CD14-positive monocyte (primary cell): ENCODE data around the gene RTL1. TPM values are rescaled to one million over a fixed set of nuclear protein-coding genes. Genes with fewer than 3 reads are reported as not detected.

ENCODE experiments used
- DNase-seq, 3 donors: peaks; one replicate each; pipeline ENCODE4 v3.0.0-alpha.2; 2011 to 2022
- H2AFZ ChIP-seq: 2 replicates; pipeline ENCODE4 v1.6.0; 2012; ENCODE audit warnings: mild to moderate bottlenecking, low read depth, low read length, inconsistent platforms; ENCODE audit not compliant: insufficient read depth, poor library complexity, severe bottlenecking
- H3K27ac ChIP-seq, 2 donors: 1 replicate in 1 of 2; 2 replicates in 1 of 2; pipeline ENCODE4 v1.5.1; 2012 to 2013; ENCODE audit warnings: low read length in 2 of 2, control low read depth in 1 of 2, inconsistent platforms in 1 of 2, low read depth in 1 of 2, mild to moderate bottlenecking in 1 of 2
- H3K27me3 ChIP-seq, 2 donors: one replicate each; pipeline versions ENCODE4 v1.6.0 to v1.6.1; 2011 to 2013; ENCODE audit warnings: low read length in 2 of 2; ENCODE audit not compliant: control insufficient read depth in 2 of 2, insufficient read depth in 2 of 2
- H3K36me3 ChIP-seq, 2 donors: replicated peaks in 1 of 2; 1 replicate in 1 of 2; 2 replicates in 1 of 2; pipeline versions ENCODE4 v1.5.1 to v1.6.1; 2012 to 2013; ENCODE audit warnings: low read length in 2 of 2, control low read depth in 1 of 2, inconsistent platforms in 1 of 2, mild to moderate bottlenecking in 1 of 2; ENCODE audit not compliant: insufficient read depth in 2 of 2, control insufficient read depth in 1 of 2
- H3K4me1 ChIP-seq, 2 donors: 1 replicate in 1 of 2; 2 replicates in 1 of 2; pipeline versions ENCODE4 v1.5.1 to v1.6.1; 2012 to 2013; ENCODE audit warnings: low read length in 2 of 2, control low read depth in 1 of 2, inconsistent platforms in 1 of 2, mild to moderate bottlenecking in 1 of 2, moderate library complexity in 1 of 2; ENCODE audit not compliant: insufficient read depth in 2 of 2, control insufficient read depth in 1 of 2
- H3K4me2 ChIP-seq: replicated peaks from 2 replicates; pipeline ENCODE3; 2012; ENCODE audit warnings: low read length, moderate library complexity, mild to moderate bottlenecking; ENCODE audit not compliant: poor library complexity, severe bottlenecking; ENCODE audit errors: extremely low read depth
- H3K4me3 ChIP-seq, 3 experiments: fragments of 200-600 bp in 1 of 3; sonication (generic) in 1 of 3; replicated peaks in 1 of 3; 1 replicate in 2 of 3; 2 replicates in 1 of 3; pipeline ENCODE4 v1.5.1; 2011 to 2013; ENCODE audit warnings: low read length in 3 of 3, mild to moderate bottlenecking in 3 of 3, control low read depth in 2 of 3, low read depth in 2 of 3, inconsistent platforms in 1 of 3, moderate library complexity in 1 of 3
- H3K79me2 ChIP-seq: 2 replicates; pipeline ENCODE4 v1.6.0; 2012; ENCODE audit warnings: mild to moderate bottlenecking, control low read depth, inconsistent platforms, low read length, moderate library complexity; ENCODE audit not compliant: insufficient read depth
- H3K9ac ChIP-seq: 2 replicates; pipeline ENCODE4 v1.6.0; 2017; ENCODE audit warnings: low read length, mild to moderate bottlenecking; ENCODE audit not compliant: insufficient read depth, poor library complexity, severe bottlenecking
- H3K9me3 ChIP-seq, 2 donors: replicated peaks in 1 of 2; 1 replicate in 1 of 2; 2 replicates in 1 of 2; pipeline versions ENCODE4 v1.5.1 to v1.6.1; 2012 to 2013; ENCODE audit warnings: low read length in 2 of 2, control low read depth in 1 of 2; ENCODE audit not compliant: control insufficient read depth in 1 of 2, insufficient read depth in 1 of 2
- H4K20me1 ChIP-seq: 2 replicates; pipeline ENCODE4 v1.6.0; 2012; ENCODE audit warnings: mild to moderate bottlenecking, low read length, control low read depth, moderate library complexity; ENCODE audit not compliant: insufficient read depth
- H3K27ac Mint-ChIP-seq, 7 donors: one replicate each; pipeline ENCODE4 v1.8.0; 2020; ENCODE audit warnings: mild to moderate bottlenecking in 7 of 7, mixed read lengths in 7 of 7, moderate library complexity in 6 of 7, inconsistent platforms in 2 of 7
- H3K27me3 Mint-ChIP-seq, 3 donors: one replicate each; pipeline ENCODE4 v1.8.0; 2021 to 2022; ENCODE audit warnings: low read depth in 3 of 3, mild to moderate bottlenecking in 3 of 3, mixed read lengths in 3 of 3, moderate library complexity in 3 of 3, inconsistent platforms in 1 of 3
- H3K36me3 Mint-ChIP-seq, 2 donors: one replicate each; pipeline ENCODE4 v1.8.0; 2020; ENCODE audit warnings: mixed read lengths in 2 of 2, inconsistent platforms in 1 of 2, mild to moderate bottlenecking in 1 of 2
- H3K4me1 Mint-ChIP-seq: one replicate; pipeline ENCODE4 v1.8.0; 2020; ENCODE audit warnings: mild to moderate bottlenecking, mixed read lengths
- H3K4me3 Mint-ChIP-seq, 2 donors: one replicate each; pipeline ENCODE4 v1.8.0; 2020; ENCODE audit warnings: mild to moderate bottlenecking in 2 of 2, mixed read lengths in 2 of 2, moderate library complexity in 1 of 2
- H3K9me3 Mint-ChIP-seq, 7 donors: one replicate each; pipeline ENCODE4 v1.8.0; 2020 to 2022; ENCODE audit warnings: mixed read lengths in 7 of 7, mild to moderate bottlenecking in 6 of 7, moderate library complexity in 6 of 7, inconsistent platforms in 2 of 7
- CTCF ChIP-seq: fragments of 200-600 bp; IDR thresholded peaks from one replicate; pipeline ENCODE4 v1.8.0; 2022; ENCODE audit warnings: antibody characterized with exemption, mild to moderate bottlenecking
- WGBS: methylation state at CpG from one replicate; pipeline ENCODE4 v1.1.5; 2013; ENCODE audit warnings: missing lambda C conversion rate; ENCODE audit not compliant: insufficient coverage; 5-methylcytosine and 5-hydroxymethylcytosine counted together
- intact Hi-C, 2 donors: fragments of 100-400 bp; cut with micrococcal nuclease; formaldehyde crosslinking; loops; one replicate each; pipeline versions ENCODE4 v1.15.0 to v1.15.1; 2023
- polyA plus RNA-seq, 3 donors: library from polyadenylated mRNA; depleted of rRNA in 1 of 3; unstranded in 2 of 3; stranded (reverse) in 1 of 3; fragments of 300-500 nt in 2 of 3; fragments of >200 nt in 1 of 3; fragmentation: Illumina TruSeq in 2 of 3; gene quantifications; 1 replicate in 2 of 3; 2 replicates in 1 of 3; pipeline ENCODE4 v1.2.3, GENCODE V29; 2012 to 2021

RTL1 gene
- polyA plus RNA-seq, 3 donors: not detected

- H3K27me3 ChIP-seq: no peaks in the 10 kb centered on the region
- Mint-ChIP-seq H3K9me3 (no peaks in the 10 kb centered on the region), H3K36me3 (no peaks in the 10 kb centered on the region), H3K27ac (peak overlapping the region in 1 of 7 donors; percentile 6), H3K4me3 (no peak overlapping the region), H3K4me1 (no peaks in the 10 kb centered on the region), H3K27me3 (peaks cover 2 to 5% (median 3%) of the 10 kb centered on the region in 3 donors)
- no peaks in the 10 kb centered on the region for H4K20me1 ChIP-seq
- H3K4me2 ChIP-seq: no peak overlapping the region
- no peaks in the 10 kb centered on the region for H3K36me3 ChIP-seq
- no peak overlapping the region for H3K4me3 ChIP-seq
- WGBS: 95% methylated on average over 16 of the region's 20 CpGs
- DNase-seq: no peak
- no peak for TF ChIP-seq CTCF
- H2AFZ ChIP-seq: no peak overlapping the region
- H3K79me2 ChIP-seq: no peaks in the 10 kb centered on the region
- H3K9ac ChIP-seq: no peak overlapping the region
- H3K9me3 ChIP-seq: no peaks in the 10 kb centered on the region
- H3K4me1 ChIP-seq: no peaks in the 10 kb centered on the region
- H3K27ac ChIP-seq: no peak overlapping the region
- intact Hi-C loops: no loop called here
Observed at GRCh38 chr14:100856056-100856950, 47.2 kb downstream of the RTL1 start.

- Histone ChIP-seq H3K27ac (no peak overlapping the region), H3K4me2 (no peak overlapping the region), H4K20me1 (no peaks in the 10 kb centered on the region), H3K36me3 (no peaks in the 10 kb centered on the region), H3K27me3 (no peaks in the 10 kb centered on the region), H3K4me3 (no peak overlapping the region), H3K4me1 (no peaks in the 10 kb centered on the region), H3K9ac (no peak overlapping the region), H3K9me3 (no peaks in the 10 kb centered on the region), H2AFZ (no peak overlapping the region), H3K79me2 (no peaks in the 10 kb centered on the region)
- H3K4me1 Mint-ChIP-seq: no peaks in the 10 kb centered on the region
- no peak overlapping the region for H3K27ac Mint-ChIP-seq
- H3K27me3 Mint-ChIP-seq: peaks cover 2 to 3% (median 3%) of the 10 kb centered on the region in 3 donors
- WGBS: 94% methylated on average over 18 of the region's 18 CpGs
- intact Hi-C loops: loop anchor here in 1 of 2 donors (2.0 kb wide), 1 partner anchor 767 kb away; no protein-coding TSS in a partner anchor
- no peak for DNase-seq
- H3K36me3 Mint-ChIP-seq: no peaks in the 10 kb centered on the region
- no peak overlapping the region for H3K4me3 Mint-ChIP-seq
- H3K9me3 Mint-ChIP-seq: no peaks in the 10 kb centered on the region
- no peak for TF ChIP-seq CTCF
Observed at GRCh38 chr14:100855256-100855930, 48.1 kb downstream of the RTL1 start.
